Fibroblast of the aortic adventitia (primary cell): ENCODE results near the gene SOCS1. TPM values are rescaled to one million over a fixed set of nuclear protein-coding genes. Genes with fewer than 3 reads are reported as not detected.
A peak's percentile ranks its signal among the peaks of the same experiment; 100 is the strongest.

Experiments
- DNase-seq: peaks from one replicate; pipeline ENCODE4 v3.0.0-alpha.2; 2010; ENCODE audit warnings: low read depth
- H3K4me3 ChIP-seq: 2 replicates; pipeline ENCODE4 v1.5.1; 2011; ENCODE audit warnings: low read depth, mild to moderate bottlenecking, control low read depth, low read length, moderate library complexity
- CTCF ChIP-seq: IDR thresholded peaks from 2 replicates; pipeline ENCODE4 v1.5.1; 2011; ENCODE audit warnings: mild to moderate bottlenecking, low read length, control low read depth, inconsistent platforms; ENCODE audit not compliant: insufficient read depth
- total RNA-seq: library from RNA; depleted of rRNA; stranded (reverse); fragments of >200 nt; gene quantifications from 2 replicates; pipeline ENCODE4 v1.2.3, GENCODE V29; 2012; ENCODE audit warnings: low replicate concordance

The SOCS1 gene
- total RNA-seq, 1 donor, result 5.6 TPM

- TF ChIP-seq CTCF, result peak; percentile 66
- no peak overlapping the region for H3K4me3 ChIP-seq
- no peak for DNase-seq
Observed at GRCh38 chr16:11218604-11218962, 37.4 kb downstream of the SOCS1 start.

GRCh38 chr16:11217651-11218603 is 38.1 kb downstream of the SOCS1 start:
- DNase-seq, result no peak
- no peak for TF ChIP-seq CTCF
- H3K4me3 ChIP-seq, result no peak overlapping the region

- DNase-seq, result peak; percentile 39
- TF ChIP-seq CTCF, result no peak
- no peak overlapping the region for H3K4me3 ChIP-seq
Observed at GRCh38 chr16:11215935-11216556, 40.0 kb downstream of the SOCS1 start.

- no peak for DNase-seq
- TF ChIP-seq CTCF, result no peak
- no peak overlapping the region for H3K4me3 ChIP-seq
Observed at GRCh38 chr16:11213799-11214198, 42.2 kb downstream of the SOCS1 start.

- DNase-seq, result no peak
- TF ChIP-seq CTCF, result no peak
- no peak overlapping the region for H3K4me3 ChIP-seq
Observed at GRCh38 chr16:11213373-11213772, 42.6 kb downstream of the SOCS1 start.

GRCh38 chr16:11212798-11213196 is 43.2 kb downstream of the SOCS1 start:
- no peak overlapping the region for H3K4me3 ChIP-seq
- no peak for DNase-seq
- no peak for TF ChIP-seq CTCF
